Panc1 (cell line): ENCODE data around the gene LYST. TPM values are rescaled to one million over a fixed set of nuclear protein-coding genes. Genes with fewer than 3 reads are reported as not detected.
A peak's percentile ranks its signal among the peaks of the same experiment; 100 is the strongest.

Experiments
- ATAC-seq: fragments of 200-7000 bp; cut with Tn5 transposase; 2 replicates; pipeline ENCODE4 v1.9.1; 2020; ENCODE audit warnings: mild to moderate bottlenecking, moderate library complexity
- BruUV-seq: library from RNA; stranded (reverse); fragments of 400-500 nt; replicated peaks from 2 replicates; lab custom pipeline; 2021; lab: Mats Ljungman, UMichigan
- CTCF ChIA-PET: fragments of 300-600 bp; sonication (Branson Sonifier 250); formaldehyde crosslinking; loops from one replicate; lab custom pipeline; 2022; ENCODE audit warnings: antibody characterized with exemption; lab: Charles Lee
- POLR2A ChIA-PET: fragments of 300-600 bp; sonication (Branson Sonifier 250); formaldehyde crosslinking; loops from one replicate; lab custom pipeline; 2022; ENCODE audit warnings: antibody characterized with exemption; lab: Charles Lee
- DNase-seq: peaks from one replicate; pipeline ENCODE4 v3.0.0-alpha.2; 2010; ENCODE audit warnings: low read depth, low spot score
- H3K27ac ChIP-seq: 2 replicates; pipeline ENCODE4 v1.5.1; 2011; ENCODE audit warnings: mild to moderate bottlenecking, low read length, inconsistent platforms
- H3K27me3 ChIP-seq: fragments of 200-500 bp; sonication (Bioruptor generic); 2 replicates; pipeline ENCODE4 v1.6.0; 2014; ENCODE audit warnings: low read length, inconsistent platforms; ENCODE audit not compliant: control insufficient read depth, insufficient read depth
- H3K36me3 ChIP-seq: fragments of 200-500 bp; sonication (Bioruptor generic); 2 replicates; pipeline ENCODE4 v1.5.1; 2014; ENCODE audit warnings: inconsistent platforms, mild to moderate bottlenecking, low read length, moderate library complexity; ENCODE audit not compliant: control insufficient read depth, insufficient read depth
- H3K4me1 ChIP-seq: 2 replicates; pipeline ENCODE4 v1.5.1; 2011; ENCODE audit warnings: inconsistent platforms, mild to moderate bottlenecking, low read length, moderate library complexity; ENCODE audit not compliant: control insufficient read depth, insufficient read depth
- H3K4me3 ChIP-seq, 2 experiments: 2 replicates each; pipeline ENCODE4 v1.5.1; 2011 to 2012; ENCODE audit warnings: low read depth in 2 of 2, low read length in 2 of 2, mild to moderate bottlenecking in 2 of 2, inconsistent platforms in 1 of 2, moderate library complexity in 1 of 2
- H3K9me3 ChIP-seq: fragments of 200-500 bp; sonication (Bioruptor generic); 2 replicates; pipeline ENCODE4 v1.5.1; 2014; ENCODE audit warnings: low read depth, mild to moderate bottlenecking, inconsistent platforms, low read length, moderate library complexity; ENCODE audit not compliant: control insufficient read depth, insufficient read depth
- POLR2AphosphoS5 ChIP-seq: IDR thresholded peaks from 2 replicates; pipeline ENCODE4 v1.6.1; 2012; ENCODE audit warnings: mild to moderate bottlenecking, low read depth, low read length, moderate library complexity
- REST ChIP-seq, 2 experiments: IDR thresholded peaks; 2 replicates each; pipeline ENCODE4 v1.6.1; 2011 to 2012; ENCODE audit warnings: low read depth in 2 of 2, control low read depth in 1 of 2, low read length in 1 of 2, mild to moderate bottlenecking in 1 of 2, moderate library complexity in 1 of 2; ENCODE audit not compliant: insufficient read depth in 1 of 2
- SIN3A ChIP-seq: IDR thresholded peaks from 2 replicates; pipeline ENCODE4 v1.6.1; 2012; ENCODE audit warnings: low read depth, mild to moderate bottlenecking, low read length, moderate library complexity, borderline replicate concordance; ENCODE audit not compliant: insufficient read depth
- TCF7L2 ChIP-seq: IDR thresholded peaks from 2 replicates; pipeline ENCODE4 v1.6.1; 2011; ENCODE audit warnings: mild to moderate bottlenecking, low read depth, low read length, inconsistent platforms
- in situ Hi-C: cut with HindIII; loops from 2 replicates; pipeline ENCODE4 v1.10.0; 2016; ENCODE audit warnings: low sequenced_read_pairs, low pct_unique_long_range_greater_than_20kb
- intact Hi-C: fragments of 100-400 bp; cut with micrococcal nuclease; formaldehyde crosslinking; loops from one replicate; pipeline ENCODE4 v1.10.0; 2022; ENCODE audit not compliant: unreplicated experiment
- total RNA-seq: library from RNA; stranded (reverse); gene quantifications from one replicate; pipeline ENCODE4 v1.2.1, GENCODE V29; 2021; ENCODE audit not compliant: unreplicated experiment
- TF ChIP-seq, protein P1 (sequence below): fragments of 450-650 bp; IDR thresholded peaks from 2 replicates; pipeline ENCODE4 v1.5.1; 2017; ENCODE audit warnings: mild to moderate bottlenecking

Gene LYST
- total RNA-seq, 1 experiment from 2014 or later = 75.2 TPM

GRCh38 chr1:235831148-235831547 lies 35.6 kb downstream of the LYST start:
- no peaks in the 10 kb centered on the region for H3K27me3 ChIP-seq
- ATAC-seq = no peak
- H3K4me3 ChIP-seq = no peak overlapping the region
- no peak for DNase-seq
- peaks cover 32% of the 10 kb centered on the region for H3K4me1 ChIP-seq
- intact Hi-C loops = no loop called here
- TF ChIP-seq POLR2AphosphoS5 (no peak), REST (IDR thresholded peaks at IDR 0.05; ENCODE audit: insufficient read depth in 1 of 2, low read depth in 2 of 2, low read length in 1 of 2) (no peak), TCF7L2 (no peak), SIN3A (no peak)
- TF ChIP-seq, protein P1, sequence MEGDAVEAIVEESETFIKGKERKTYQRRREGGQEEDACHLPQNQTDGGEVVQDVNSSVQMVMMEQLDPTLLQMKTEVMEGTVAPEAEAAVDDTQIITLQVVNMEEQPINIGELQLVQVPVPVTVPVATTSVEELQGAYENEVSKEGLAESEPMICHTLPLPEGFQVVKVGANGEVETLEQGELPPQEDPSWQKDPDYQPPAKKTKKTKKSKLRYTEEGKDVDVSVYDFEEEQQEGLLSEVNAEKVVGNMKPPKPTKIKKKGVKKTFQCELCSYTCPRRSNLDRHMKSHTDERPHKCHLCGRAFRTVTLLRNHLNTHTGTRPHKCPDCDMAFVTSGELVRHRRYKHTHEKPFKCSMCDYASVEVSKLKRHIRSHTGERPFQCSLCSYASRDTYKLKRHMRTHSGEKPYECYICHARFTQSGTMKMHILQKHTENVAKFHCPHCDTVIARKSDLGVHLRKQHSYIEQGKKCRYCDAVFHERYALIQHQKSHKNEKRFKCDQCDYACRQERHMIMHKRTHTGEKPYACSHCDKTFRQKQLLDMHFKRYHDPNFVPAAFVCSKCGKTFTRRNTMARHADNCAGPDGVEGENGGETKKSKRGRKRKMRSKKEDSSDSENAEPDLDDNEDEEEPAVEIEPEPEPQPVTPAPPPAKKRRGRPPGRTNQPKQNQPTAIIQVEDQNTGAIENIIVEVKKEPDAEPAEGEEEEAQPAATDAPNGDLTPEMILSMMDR = no peak
- in situ Hi-C loops = no loop called here
- ChIA-PET POLR2A (no interaction called here), CTCF (interaction anchor here (0.6 kb wide), 1 partner anchor 48 kb away, joined by 3 read pairs; no protein-coding TSS in a partner anchor)
- peaks cover 23% of the 10 kb centered on the region for H3K36me3 ChIP-seq
- BruUV-seq = no TSS peak
- no peaks in the 10 kb centered on the region for H3K9me3 ChIP-seq
- H3K27ac ChIP-seq = peak overlapping the region; percentile 14; the same call in 1 of the 2 replicates

- CTCF ChIA-PET = no interaction called here
- BruUV-seq = no TSS peak
- no peak overlapping the region for H3K4me3 ChIP-seq
- no peak overlapping the region for H3K27ac ChIP-seq
- ATAC-seq (no peak), DNase-seq (no peak)
- peaks cover 8% of the 10 kb centered on the region; the same call in 1 of the 2 replicates for H3K4me1 ChIP-seq
- in situ Hi-C loops (no loop called here), intact Hi-C loops (no loop called here)
- POLR2A ChIA-PET = interaction anchor here (0.6 kb wide), 1 partner anchor 83 kb away, joined by 3 read pairs; no protein-coding TSS in a partner anchor
- peaks cover 21% of the 10 kb centered on the region for H3K36me3 ChIP-seq
- no peaks in the 10 kb centered on the region for H3K9me3 ChIP-seq
- H3K27me3 ChIP-seq = no peaks in the 10 kb centered on the region
- TF ChIP-seq POLR2AphosphoS5 (no peak), REST (IDR thresholded peaks at IDR 0.05; ENCODE audit: insufficient read depth in 1 of 2, low read depth in 2 of 2, low read length in 1 of 2) (no peak), TCF7L2 (no peak), SIN3A (no peak)
- TF ChIP-seq, protein P1 = no peak
Measured at GRCh38 chr1:235826102-235826854, 40.4 kb downstream of the LYST start.
